CD4-positive, alpha-beta T cell (primary cell): ENCODE data around the gene SECTM1. TPM values are rescaled to one million over a fixed set of nuclear protein-coding genes. Genes with fewer than 3 reads are reported as not detected.

Experiments
- ATAC-seq: fragments of 200-7000 bp; cut with Tn5 transposase; one replicate; pipeline ENCODE4 v1.10.0; 2022; ENCODE audit warnings: mild to moderate bottlenecking; ENCODE audit not compliant: poor library complexity
- CTCF ChIA-PET: fragments of 350-600 bp; sonication (Branson Sonifier 250); formaldehyde crosslinking; loops from one replicate; lab custom pipeline; 2021; ENCODE audit warnings: antibody characterized with exemption, inconsistent platforms; lab: Charles Lee
- POLR2A ChIA-PET: fragments of 350-600 bp; sonication (Branson Sonifier 250); formaldehyde crosslinking; loops from one replicate; lab custom pipeline; 2021; ENCODE audit warnings: antibody characterized with exemption, inconsistent platforms; lab: Charles Lee
- DNase-seq, 14 experiments: peaks; one replicate each; pipeline ENCODE4 v3.0.0-alpha.2; 2013 to 2020; ENCODE audit warnings: mixed read lengths in 2 of 14
- H3K27ac ChIP-seq, 2 donors: one replicate each; pipeline versions ENCODE4 v1.5.1 to v1.7.0; 2013; ENCODE audit warnings: low read length in 2 of 2, low read depth in 1 of 2, mild to moderate bottlenecking in 1 of 2
- H3K27me3 ChIP-seq, 2 experiments: 1 replicate in 1 of 2; 2 replicates in 1 of 2; pipeline versions ENCODE4 v1.6.1 to v1.7.0; 2013; ENCODE audit warnings: low read length in 2 of 2, control low read depth in 1 of 2, mild to moderate bottlenecking in 1 of 2, moderate library complexity in 1 of 2; ENCODE audit not compliant: insufficient read depth in 2 of 2, control insufficient read depth in 1 of 2
- H3K36me3 ChIP-seq: one replicate; pipeline ENCODE4 v1.6.1; 2013; ENCODE audit warnings: low read length, control low read depth; ENCODE audit not compliant: insufficient read depth
- H3K4me1 ChIP-seq: one replicate; pipeline ENCODE4 v1.6.1; 2013; ENCODE audit warnings: low read length, control low read depth; ENCODE audit not compliant: insufficient read depth
- H3K4me3 ChIP-seq: one replicate; pipeline ENCODE4 v1.5.1; 2013; ENCODE audit warnings: mild to moderate bottlenecking, low read length, moderate library complexity
- H3K9me3 ChIP-seq, 2 experiments: 1 replicate in 1 of 2; 2 replicates in 1 of 2; pipeline versions ENCODE4 v1.6.1 to v1.7.0; 2013; ENCODE audit warnings: low read length in 2 of 2, mild to moderate bottlenecking in 2 of 2, control low read depth in 1 of 2, moderate library complexity in 1 of 2; ENCODE audit not compliant: control insufficient read depth in 1 of 2, insufficient read depth in 1 of 2
- H3K27ac Mint-ChIP-seq: one replicate; pipeline ENCODE4 v1.8.0; 2020; ENCODE audit warnings: mixed read lengths
- H3K27me3 Mint-ChIP-seq: one replicate; pipeline ENCODE4 v1.8.0; 2021; ENCODE audit warnings: mixed read lengths
- H3K36me3 Mint-ChIP-seq: one replicate; pipeline ENCODE4 v1.8.0; 2021; ENCODE audit warnings: low read depth, mixed read lengths
- H3K4me1 Mint-ChIP-seq: one replicate; pipeline ENCODE4 v1.8.0; 2021; ENCODE audit warnings: low read depth, mixed read lengths
- H3K4me3 Mint-ChIP-seq: one replicate; pipeline ENCODE4 v1.8.0; 2020; ENCODE audit warnings: mild to moderate bottlenecking, mixed read lengths
- H3K9me3 Mint-ChIP-seq: one replicate; pipeline ENCODE4 v1.8.0; 2020; ENCODE audit warnings: mixed read lengths
- intact Hi-C, 2 experiments: fragments of 100-400 bp; cut with DNase I in 1 of 2; cut with micrococcal nuclease in 1 of 2; formaldehyde crosslinking; loops; one replicate each; pipeline versions ENCODE4 v1.15.1 to v1.9.0; 2023 to 2025; cut with DNase I, micrococcal nuclease
- total RNA-seq, 174 experiments: library from RNA in 2 of 174; stranded (reverse) in 2 of 174; gene quantifications; one replicate each; pipeline ENCODE4 v1.2.3 and lab custom pipeline; 2021 to 2026
- TF ChIP-seq, protein P1 (sequence below): fragments of 200-600 bp; IDR thresholded peaks from one replicate; pipeline ENCODE4 v1.8.0; 2022; ENCODE audit warnings: antibody characterized with exemption, mild to moderate bottlenecking

SECTM1 gene
- total RNA-seq, 2 experiments from 2014 or later, result 2.1 to 3.1 TPM

DNA sequence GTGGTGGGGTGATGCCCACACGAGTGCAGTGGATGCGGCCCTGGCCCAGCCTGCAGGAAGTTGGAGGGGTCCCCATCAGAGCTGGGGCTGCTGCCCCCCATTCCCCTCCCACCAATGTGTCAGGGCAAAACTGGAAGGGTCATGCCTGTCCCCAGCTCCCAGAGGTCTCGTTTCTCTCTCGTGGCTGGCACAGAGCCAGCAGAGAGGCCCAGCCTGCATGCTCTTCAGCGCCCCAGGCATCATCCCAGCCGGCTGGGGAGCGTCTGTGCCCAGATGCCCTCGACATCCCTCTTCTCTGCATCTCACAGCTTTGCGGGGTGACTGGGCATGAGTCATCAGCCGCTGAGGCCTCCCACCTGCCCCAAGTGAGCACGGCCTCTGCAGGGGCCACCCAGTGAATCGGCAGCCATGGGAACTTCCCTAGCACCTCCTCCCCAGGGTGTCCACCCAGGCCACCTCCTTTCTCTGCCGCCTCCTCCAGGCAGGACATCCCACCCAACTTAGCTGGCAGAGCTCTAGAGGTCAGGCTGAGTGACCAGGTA lies 50.3 kb downstream of the SECTM1 start:
- Histone ChIP-seq H3K36me3 (no peaks in the 10 kb centered on the region), H3K9me3 (peaks cover 0 to 4% of the 10 kb centered on the region in 2 experiments), H3K4me1 (peaks cover 30% of the 10 kb centered on the region), H3K4me3 (no peak overlapping the region), H3K27me3 (no peaks in the 10 kb centered on the region), H3K27ac (no peak overlapping the region)
- no peak for ATAC-seq
- ChIA-PET CTCF (no interaction called here), POLR2A (interaction anchor here (2.6 kb wide), 1 partner anchor 9 kb away, joined by 7 read pairs; no protein-coding TSS in a partner anchor)
- DNase-seq, result peak in 3 of 14 experiments; percentile 28 to 70 (median 58)
- intact Hi-C loops, result no loop called here
- Mint-ChIP-seq H3K27ac (no peak overlapping the region), H3K4me3 (no peak overlapping the region), H3K9me3 (no peaks in the 10 kb centered on the region), H3K36me3 (no peaks in the 10 kb centered on the region), H3K4me1 (peaks cover 13% of the 10 kb centered on the region), H3K27me3 (no peaks in the 10 kb centered on the region)
- TF ChIP-seq, protein P1, sequence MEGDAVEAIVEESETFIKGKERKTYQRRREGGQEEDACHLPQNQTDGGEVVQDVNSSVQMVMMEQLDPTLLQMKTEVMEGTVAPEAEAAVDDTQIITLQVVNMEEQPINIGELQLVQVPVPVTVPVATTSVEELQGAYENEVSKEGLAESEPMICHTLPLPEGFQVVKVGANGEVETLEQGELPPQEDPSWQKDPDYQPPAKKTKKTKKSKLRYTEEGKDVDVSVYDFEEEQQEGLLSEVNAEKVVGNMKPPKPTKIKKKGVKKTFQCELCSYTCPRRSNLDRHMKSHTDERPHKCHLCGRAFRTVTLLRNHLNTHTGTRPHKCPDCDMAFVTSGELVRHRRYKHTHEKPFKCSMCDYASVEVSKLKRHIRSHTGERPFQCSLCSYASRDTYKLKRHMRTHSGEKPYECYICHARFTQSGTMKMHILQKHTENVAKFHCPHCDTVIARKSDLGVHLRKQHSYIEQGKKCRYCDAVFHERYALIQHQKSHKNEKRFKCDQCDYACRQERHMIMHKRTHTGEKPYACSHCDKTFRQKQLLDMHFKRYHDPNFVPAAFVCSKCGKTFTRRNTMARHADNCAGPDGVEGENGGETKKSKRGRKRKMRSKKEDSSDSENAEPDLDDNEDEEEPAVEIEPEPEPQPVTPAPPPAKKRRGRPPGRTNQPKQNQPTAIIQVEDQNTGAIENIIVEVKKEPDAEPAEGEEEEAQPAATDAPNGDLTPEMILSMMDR, result no peak

DNA sequence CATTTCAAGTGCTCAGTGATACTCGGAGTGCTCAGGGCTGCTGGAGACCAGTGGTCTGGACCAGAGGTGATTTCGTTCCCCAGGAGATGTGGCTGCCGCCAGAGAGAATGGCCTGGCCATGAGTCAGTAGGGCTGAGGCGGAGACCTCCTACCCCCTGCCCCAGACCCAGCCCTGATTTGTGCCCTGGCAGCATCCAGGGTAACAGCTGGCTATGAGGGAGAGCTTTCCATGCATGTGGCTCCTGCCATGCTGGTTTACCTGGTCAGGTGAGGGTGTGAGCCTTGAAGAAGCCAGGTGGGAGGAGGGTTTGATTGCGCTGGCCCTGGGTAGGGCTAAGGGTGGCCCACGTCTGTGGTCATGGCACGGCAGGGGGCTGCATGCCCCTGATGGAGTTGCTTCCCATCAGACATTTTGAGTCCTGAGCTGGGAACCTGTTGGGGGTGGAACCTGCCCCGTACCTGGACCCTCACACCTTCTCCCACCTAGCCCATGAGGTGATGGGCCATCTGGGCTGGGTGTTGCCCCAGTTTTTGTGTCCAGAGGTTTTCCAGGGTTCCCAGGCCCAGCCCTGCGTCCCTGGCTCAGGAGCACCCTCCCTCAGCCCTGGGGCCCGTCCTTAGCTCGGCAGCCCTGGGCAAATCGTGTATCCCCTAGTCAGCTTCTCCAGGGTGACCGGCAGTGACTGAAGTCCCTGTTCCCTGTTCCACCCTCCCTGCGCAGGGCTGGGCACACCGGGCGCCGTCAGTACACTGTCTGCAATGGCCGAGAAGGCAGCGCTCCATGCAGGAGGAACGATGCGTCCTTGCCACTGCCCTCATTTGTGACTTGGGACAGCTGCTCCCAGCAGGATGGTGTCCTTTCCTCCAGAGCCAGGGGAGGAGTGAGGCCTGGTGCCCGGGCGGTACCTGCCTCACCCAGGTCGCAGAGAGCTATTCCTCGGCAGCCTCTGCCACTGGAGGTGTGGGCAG lies 51.0 kb downstream of the SECTM1 start:
- H3K4me3 Mint-ChIP-seq, result no peak overlapping the region
- ChIA-PET CTCF (no interaction called here), POLR2A (interaction anchor here (2.6 kb wide), 1 partner anchor 10 kb away, joined by 7 read pairs; no protein-coding TSS in a partner anchor)
- no peak overlapping the region for H3K27ac Mint-ChIP-seq
- TF ChIP-seq, protein P1, result no peak
- intact Hi-C loops, result no loop called here
- ATAC-seq (no peak), DNase-seq (no peak)
- H3K27me3 Mint-ChIP-seq, result no peaks in the 10 kb centered on the region
- H3K9me3 Mint-ChIP-seq, result no peaks in the 10 kb centered on the region
- Histone ChIP-seq H3K27me3 (no peaks in the 10 kb centered on the region), H3K9me3 (peaks cover 0 to 4% of the 10 kb centered on the region in 2 experiments), H3K4me1 (peaks cover 30% of the 10 kb centered on the region), H3K4me3 (no peak overlapping the region), H3K36me3 (no peaks in the 10 kb centered on the region), H3K27ac (no peak overlapping the region)
- H3K36me3 Mint-ChIP-seq, result no peaks in the 10 kb centered on the region
- peaks cover 8% of the 10 kb centered on the region for H3K4me1 Mint-ChIP-seq

DNA sequence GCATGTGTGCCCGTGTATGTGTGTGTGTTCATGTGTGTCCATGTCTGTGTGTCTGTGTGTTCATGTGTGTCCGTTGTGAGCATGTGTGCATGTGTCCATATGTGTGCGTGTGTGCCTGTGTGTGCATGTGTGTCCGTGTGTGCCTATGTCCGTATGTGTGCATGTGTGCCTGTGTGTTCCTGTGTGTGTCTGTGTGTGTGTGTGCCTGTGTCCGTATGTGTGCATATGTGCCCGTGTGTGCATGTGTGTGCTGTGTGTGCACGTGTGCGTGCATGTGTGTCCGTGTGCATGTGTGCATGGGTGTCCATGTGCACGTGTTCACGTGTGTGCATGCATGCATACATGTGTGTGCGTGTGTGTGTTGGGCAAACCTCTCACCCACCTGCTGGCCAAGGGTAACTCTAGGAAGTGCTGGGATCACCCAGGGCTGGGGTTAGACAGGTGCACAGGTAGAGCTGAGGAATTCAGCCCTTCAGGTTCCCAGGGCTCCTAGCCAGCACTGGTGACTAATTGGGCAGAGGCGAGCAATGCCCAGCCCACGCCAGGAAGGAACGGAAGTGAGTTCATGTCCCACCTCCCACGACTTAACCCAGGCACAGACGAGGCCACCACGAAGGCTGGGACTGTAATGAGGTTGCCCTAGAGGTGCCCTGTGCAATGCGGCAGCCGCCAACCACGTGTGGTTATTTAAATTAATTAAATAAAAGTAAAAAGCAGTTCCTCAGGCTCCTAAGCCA lies 51.9 kb downstream of the SECTM1 start:
- H3K27ac Mint-ChIP-seq, result no peak overlapping the region
- peaks cover 8% of the 10 kb centered on the region for H3K4me1 Mint-ChIP-seq
- Histone ChIP-seq H3K27ac (no peak overlapping the region), H3K4me3 (no peak overlapping the region), H3K4me1 (peaks cover 30% of the 10 kb centered on the region), H3K9me3 (no peaks in the 10 kb centered on the region), H3K27me3 (no peaks in the 10 kb centered on the region), H3K36me3 (no peaks in the 10 kb centered on the region)
- no peaks in the 10 kb centered on the region for H3K9me3 Mint-ChIP-seq
- ChIA-PET POLR2A (interaction anchor here (2.6 kb wide), 1 partner anchor 11 kb away, joined by 7 read pairs; no protein-coding TSS in a partner anchor), CTCF (no interaction called here)
- H3K4me3 Mint-ChIP-seq, result no peak overlapping the region
- DNase-seq (no peak), ATAC-seq (peak; percentile 21)
- no peaks in the 10 kb centered on the region for H3K27me3 Mint-ChIP-seq
- TF ChIP-seq, protein P1, result no peak
- no peaks in the 10 kb centered on the region for H3K36me3 Mint-ChIP-seq
- intact Hi-C loops, result no loop called here
